Neural progenitor cell (in vitro differentiated cells): ENCODE measurements around the gene LYAR.

Experiments used
- EZH2 ChIP-seq: fragments of 200-600 bp; sonication (generic); IDR thresholded peaks from 2 replicates; pipeline ENCODE4 v1.6.1; 2017; ENCODE audit warnings: antibody characterized with exemption, mild to moderate bottlenecking, moderate library complexity
- EZH2phosphoT487 ChIP-seq: fragments of 200-600 bp; sonication (generic); IDR thresholded peaks from 2 replicates; pipeline ENCODE4 v1.6.1; 2017; ENCODE audit warnings: antibody characterized with exemption
- TF ChIP-seq, protein P1 (sequence below): fragments of 200-600 bp; sonication (generic); IDR thresholded peaks from 2 replicates; pipeline ENCODE4 v1.5.1; 2017; ENCODE audit warnings: antibody characterized with exemption, mild to moderate bottlenecking

GRCh38 chr4:4327652-4328121 lies 37.7 kb upstream of the LYAR start:
- TF ChIP-seq, protein P1, sequence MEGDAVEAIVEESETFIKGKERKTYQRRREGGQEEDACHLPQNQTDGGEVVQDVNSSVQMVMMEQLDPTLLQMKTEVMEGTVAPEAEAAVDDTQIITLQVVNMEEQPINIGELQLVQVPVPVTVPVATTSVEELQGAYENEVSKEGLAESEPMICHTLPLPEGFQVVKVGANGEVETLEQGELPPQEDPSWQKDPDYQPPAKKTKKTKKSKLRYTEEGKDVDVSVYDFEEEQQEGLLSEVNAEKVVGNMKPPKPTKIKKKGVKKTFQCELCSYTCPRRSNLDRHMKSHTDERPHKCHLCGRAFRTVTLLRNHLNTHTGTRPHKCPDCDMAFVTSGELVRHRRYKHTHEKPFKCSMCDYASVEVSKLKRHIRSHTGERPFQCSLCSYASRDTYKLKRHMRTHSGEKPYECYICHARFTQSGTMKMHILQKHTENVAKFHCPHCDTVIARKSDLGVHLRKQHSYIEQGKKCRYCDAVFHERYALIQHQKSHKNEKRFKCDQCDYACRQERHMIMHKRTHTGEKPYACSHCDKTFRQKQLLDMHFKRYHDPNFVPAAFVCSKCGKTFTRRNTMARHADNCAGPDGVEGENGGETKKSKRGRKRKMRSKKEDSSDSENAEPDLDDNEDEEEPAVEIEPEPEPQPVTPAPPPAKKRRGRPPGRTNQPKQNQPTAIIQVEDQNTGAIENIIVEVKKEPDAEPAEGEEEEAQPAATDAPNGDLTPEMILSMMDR: peak; percentile 68
- TF ChIP-seq EZH2 (no peak), EZH2phosphoT487 (no peak)
